CD4-positive, alpha-beta T cell treated with Interleukin-4 for 4 hours (primary cell): ENCODE data around the gene UBE2J1.
A peak's percentile ranks its signal among the peaks of the same experiment; 100 is the strongest.
"Not testable (repeated sequence)": the region's sequence is repeated elsewhere in the genome, so short reads cannot be mapped to it uniquely, and the experiment has no call there.

Experiments
- DNase-seq: peaks from one replicate; pipeline ENCODE4 v3.0.0-alpha.2; 2020

Gene UBE2J1

DNA sequence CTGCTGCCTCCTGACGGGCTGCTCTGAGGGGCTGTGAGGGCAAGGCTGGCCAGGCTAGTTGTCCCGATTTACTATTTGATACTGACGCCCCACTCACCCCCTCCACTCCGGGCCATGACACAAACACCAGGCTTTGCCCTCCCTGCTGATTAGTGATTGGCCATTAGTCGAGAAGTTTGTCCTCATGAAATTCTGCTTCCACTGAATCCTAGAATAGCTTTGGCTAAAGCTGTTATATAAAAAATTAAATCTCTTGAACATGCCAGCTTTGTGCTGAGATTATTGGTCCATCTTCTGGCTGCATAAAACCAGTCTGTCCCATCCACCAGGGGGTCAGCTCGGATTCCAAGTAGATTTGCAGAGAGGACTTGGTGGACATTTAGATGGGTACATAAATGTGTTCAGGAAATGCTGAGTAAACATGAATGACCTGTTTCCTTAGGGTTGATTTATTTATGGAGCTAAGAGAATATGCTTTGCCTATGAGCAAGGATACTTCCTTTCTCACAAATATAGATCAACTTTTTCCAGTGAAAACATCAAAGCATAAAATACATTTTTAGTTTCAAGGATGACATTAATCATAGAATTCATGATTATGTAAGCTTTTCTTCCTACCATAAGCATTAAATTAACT lies 37.2 kb downstream of the UBE2J1 start, which contains the start of gene GABRR2:
GABRR2 (minus strand) TSS at position 51 of the 637 bp plus-strand sequence. CDS start 134 bp downstream, outside the sequence.
- no peak for DNase-seq

DNA sequence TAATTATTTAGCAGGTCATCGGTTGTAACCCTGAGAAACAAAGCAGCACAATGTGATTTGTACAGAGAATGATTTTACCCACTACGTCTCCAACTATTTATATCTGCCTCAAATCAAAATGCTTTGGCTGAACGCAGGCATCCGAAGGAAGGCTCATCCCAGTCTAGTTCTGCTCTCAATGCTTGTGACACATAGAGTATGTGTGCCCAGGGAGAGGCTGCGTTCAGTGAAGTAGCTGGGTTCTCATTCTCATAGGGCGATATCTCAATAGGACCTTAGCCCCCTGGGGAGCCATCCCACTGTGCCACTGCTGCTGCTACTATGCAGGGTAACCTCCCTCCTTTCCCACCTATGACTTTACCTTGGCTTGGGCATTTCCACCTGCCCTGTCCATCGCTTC lies 37.8 kb downstream of the UBE2J1 start:
- no peak for DNase-seq

DNA sequence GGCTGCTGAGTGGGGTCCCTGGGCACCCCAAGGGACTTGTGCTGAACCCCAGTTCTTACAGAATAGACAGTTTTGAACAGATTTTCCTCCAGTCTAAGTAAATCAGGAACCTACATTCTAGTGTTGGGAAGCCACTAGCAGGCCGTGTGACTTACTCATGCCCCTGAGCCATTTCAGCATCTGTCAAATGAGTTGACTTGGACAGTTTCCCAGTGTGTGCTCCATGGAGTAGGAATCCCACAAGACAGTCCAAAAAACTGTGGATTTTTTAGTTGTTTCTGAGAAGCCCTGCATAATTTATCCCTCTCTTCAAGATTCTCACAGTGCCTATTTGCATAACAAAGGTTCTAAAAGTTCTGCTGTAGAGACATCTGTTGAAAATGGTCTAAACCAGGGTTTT lies 39.5 kb downstream of the UBE2J1 start:
- DNase-seq = no peak

DNA sequence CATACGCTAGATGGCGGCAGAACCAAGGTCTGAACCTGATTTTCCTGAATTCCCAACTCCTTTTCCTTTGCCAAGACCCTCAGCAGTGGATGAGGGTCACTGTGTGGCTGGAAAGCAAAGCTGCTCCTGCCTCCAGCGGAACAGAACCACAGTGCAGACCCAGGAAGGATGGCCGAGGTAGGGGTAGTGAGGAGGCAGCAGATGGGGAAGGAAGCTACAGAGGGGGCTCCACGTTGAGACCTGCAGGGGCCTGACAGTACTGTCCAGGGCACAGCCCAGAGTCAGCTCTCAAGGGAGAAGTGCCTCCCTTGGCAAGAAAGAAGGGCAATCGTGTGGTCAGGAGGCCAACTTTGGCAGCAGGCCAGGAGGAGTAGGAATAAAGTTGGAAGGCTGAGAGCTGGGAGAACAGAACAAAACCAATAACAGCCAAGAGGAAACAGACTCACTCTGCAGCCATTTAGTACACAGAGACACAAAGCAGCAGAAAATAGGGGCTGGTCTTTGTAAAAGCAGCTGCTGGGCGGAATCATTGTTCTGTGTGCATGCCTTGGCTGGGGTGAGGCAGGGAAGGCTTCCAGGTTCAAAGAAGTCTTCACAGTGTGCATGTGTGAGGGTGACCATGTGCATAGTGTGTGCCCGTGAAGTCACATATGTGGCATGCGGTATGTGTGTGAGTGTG lies 40.5 kb downstream of the UBE2J1 start:
- DNase-seq = no peak

DNA sequence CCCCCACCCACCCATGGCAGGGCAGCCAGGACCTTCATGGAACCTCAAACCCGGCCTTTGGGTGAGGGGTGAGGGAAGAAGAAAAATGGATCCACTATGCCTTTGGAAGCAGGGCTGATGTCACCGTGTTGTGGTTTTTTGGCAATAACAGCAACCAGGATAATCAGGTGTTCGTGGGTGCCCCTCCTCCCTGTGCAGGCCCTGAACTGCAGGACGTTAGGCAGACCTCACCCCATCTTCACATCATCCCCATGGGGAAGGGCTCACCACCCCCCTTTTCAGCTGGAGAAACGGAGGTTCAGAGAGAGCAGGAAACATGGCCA lies 41.0 kb downstream of the UBE2J1 start:
- no peak for DNase-seq

DNA sequence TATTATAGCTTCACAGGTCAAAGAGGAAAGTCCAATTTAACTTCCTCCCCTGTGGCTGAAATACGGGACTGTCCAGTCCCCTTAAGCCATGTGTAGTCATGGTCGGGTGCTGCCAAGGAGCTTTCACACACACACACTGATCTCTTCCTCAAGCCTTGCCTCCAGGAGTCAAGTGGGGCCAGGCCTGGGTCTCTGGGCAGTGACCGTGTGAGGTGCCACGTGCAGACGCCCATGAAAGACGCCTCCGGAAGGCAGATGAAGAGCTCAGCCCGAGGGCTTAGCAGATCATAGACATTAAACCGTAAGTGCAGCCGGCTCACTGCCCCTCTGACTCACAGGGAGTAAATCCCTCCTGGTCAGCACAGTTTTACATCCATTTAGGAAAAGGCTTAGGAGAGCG lies 41.6 kb downstream of the UBE2J1 start:
- DNase-seq = no peak

DNA sequence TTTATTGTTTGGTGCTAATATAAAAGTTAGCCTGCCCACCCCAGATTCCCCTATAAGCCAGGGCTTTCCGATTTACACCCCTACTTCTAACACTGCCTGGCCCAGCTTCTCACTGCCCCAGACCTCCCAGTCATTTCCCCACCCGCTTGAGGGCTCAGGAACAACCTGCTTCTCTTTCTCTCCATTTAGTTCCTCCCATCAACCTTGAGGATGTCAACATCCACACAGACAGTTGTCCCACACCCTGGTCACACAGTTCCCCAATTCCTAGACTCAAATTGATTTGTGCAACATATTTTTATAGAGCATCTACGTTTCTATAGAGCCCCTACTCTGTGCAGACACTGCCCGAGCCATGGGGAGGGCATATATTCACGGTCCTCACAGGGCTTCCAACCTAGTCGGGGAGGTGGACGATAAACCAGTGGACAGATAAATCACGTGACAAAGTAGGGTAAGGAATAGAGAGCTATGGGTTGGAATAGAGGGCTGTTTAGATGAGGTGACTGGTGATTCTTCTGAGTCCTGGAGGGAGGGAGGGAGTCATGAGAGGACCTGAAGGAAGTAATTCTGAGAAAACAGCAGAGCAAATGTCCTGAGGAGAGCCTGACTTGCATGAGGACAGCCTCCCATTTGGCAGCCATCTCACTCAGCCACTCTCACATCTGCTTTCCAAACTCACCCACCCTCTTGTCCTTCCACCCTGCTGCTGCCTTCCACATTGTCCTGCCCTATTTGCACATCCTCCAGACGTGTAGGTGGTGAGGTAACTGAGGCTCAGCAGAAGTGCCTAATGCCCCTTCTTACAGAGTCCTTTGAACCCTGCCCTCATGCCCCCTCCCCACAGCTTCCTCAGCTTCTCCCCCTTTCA lies 43.8 kb downstream of the UBE2J1 start:
- DNase-seq = no peak

DNA sequence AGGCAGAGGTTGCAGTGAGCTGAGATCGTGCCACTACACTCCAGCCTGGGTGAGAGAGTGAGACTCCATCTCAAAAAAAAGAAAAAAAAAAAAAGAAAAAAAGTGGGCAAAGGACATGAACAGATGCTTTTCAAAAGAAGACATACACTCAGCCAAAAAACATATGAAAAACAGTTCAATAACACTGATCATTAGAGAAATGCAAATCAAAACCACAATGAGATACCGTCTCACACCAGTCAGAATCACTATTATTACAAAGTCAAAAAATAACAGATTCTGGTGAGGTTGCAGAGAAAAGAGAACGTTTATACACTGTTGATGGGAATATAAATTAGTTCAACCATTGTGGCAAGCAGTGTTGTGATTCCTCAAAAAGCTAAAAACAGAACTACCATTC lies 48.0 kb downstream of the UBE2J1 start:
- DNase-seq = not testable (repeated sequence)

DNA sequence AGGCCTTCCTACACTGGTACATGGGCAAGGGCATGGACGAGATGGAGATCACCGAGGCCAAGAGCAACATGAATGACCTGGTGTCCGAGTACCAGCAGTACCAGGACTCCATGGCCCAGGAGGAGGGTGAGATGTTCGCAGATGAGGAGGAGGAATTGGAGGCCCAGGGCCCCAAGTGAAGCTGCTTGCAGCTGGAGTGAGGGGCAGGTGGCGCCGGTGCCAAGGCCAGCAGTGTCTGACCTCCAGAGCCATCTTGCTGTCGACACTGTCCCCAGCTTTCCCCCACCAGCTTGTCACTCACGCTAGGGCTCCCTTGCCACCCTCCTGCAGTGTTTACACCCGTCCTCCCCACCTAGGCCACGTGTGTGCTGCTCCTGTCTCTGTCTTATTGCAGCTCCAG lies 49.6 kb downstream of the UBE2J1 start:
- DNase-seq = no peak

DNA sequence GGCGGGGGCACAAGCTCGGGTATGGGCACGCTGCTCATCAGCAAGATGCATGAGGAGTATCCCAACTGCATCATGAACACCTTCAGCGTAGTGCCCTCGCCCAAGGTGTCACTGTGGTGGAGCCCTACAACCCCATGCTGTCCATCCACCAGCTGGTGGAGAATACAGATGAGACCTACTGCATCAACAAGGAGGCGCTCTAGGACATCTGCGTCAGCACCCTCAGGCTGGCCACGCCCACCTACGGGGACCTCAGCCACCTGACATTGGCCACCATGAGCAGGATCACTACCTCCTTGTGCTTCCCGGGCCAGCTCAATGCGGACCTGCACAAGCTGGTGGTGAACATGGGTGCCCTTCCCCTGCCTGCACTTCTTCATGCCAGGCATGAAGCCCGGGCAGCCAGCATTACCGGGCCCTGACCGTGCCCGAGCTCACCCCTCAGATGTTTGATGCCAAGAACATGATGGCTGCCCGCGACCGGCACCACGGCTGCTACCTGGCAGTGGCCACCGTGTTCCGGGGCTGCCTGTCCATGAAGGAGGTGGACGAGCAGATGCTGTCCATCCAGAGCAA lies 50.2 kb downstream of the UBE2J1 start:
- no peak for DNase-seq

DNA sequence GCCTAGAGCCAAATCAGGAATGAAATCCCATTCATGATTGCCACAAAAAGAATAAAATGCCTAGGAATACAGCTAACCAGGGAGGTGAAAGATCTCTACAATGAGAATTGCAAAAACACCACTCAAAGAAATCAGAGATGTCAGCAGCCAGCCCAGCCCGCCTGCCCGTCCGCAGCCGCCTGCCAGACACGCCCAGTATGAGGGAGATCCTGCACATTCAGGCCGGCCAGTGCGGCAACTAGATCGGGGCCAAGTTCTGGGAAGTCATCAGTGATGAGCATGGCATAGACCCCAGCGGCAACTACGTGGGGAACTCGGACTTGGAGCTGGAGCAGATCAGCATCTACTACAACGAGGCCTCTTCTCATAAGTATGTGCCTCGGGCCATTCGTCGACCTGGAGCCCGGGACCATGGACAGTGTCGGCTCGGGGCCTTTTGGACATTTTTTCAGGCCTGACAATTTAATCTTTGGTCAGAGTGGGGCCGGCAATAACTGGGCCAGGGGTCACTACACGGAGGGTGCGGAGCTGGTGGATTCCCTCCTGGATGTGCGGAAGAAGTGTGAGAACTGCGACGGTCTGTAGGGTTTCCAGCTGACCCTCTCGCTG lies 50.8 kb downstream of the UBE2J1 start:
- DNase-seq = no peak

DNA sequence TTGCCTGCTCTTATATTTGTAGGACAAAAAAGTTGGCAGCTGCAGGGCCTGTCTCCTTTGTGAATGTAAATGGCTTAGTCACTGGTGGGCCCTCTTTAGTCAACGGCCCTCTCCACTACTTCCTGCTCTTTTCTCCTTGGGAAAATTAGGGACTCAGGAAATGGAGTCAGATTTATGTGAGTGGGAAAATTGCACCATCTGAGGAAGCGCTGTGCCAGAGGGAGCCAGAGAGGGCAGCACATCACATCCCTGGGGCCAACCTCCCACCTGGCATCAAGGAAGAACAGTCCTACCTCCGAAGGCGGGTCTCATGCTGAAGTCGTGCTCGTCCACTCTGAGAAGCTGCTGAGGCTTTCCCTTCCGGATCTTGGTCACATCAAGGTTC lies 53.1 kb downstream of the UBE2J1 start:
- DNase-seq = no peak

DNA sequence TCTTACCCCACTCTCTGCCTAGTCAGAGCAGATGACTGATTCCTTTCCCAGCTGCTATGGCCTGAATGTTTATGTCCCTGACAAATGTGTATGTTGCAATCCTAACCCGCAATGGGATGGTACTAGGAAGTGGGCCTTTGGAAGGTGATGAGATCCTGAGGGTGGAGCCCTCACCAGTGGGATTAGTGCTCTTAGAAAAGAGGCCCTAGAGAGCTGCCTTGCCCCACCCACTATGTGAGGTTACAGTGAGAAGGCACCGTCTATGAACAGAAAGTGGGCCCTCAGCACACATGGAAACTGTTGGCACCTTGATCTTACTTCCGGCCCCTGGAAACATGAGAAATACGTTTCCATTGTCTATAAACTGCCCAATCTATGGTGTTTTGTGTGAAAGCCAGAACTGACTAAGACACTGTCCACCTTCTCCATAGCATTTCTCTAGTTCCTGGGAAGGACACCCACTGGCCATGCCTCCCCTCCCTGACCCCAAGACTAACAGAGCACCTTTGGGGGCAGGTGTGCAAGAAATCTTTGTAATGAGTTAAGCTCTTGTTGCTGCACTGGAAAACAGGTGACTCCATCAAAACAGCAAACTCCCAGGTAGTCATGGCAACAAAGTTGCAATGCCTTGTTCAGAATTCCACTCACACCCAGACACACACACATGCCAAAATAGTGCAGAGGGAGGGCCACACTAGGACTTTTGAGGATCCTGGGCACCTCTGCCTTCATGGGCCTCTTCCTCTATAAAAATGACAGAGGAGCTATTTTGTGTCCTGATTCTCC lies 53.6 kb downstream of the UBE2J1 start:
- peak; percentile 51 for DNase-seq

DNA sequence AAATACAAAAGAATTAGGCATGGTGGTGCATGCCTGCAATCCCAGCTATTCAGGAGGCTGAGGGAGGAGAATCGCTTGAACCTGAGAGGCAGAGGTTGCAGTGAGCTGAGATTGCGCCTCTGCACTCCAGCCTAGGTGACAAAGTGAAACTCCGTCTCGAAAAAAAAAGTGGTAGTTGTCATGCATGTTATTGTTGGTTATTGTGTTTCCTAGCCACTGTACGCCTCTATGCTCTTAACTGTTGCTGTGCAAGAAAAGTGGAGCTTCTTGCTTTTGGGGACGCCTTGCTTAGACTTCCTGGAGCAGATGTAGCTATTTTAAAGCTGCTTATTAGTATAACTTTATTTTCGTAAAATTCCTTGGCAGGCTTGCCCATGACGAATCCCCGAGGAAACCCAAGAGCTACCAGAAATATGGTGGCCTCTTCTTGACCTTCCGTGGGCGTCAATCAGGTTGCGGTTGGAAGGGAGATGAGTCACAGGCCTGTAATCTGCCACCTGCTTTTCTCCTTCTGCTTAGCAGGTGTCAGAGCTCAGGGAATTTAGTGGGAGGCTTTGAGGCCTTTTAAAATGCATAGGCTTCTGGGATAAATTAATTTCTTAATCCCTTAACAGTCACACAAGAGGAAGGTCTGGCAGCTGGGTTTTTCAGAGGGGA lies 54.7 kb downstream of the UBE2J1 start:
- peak; percentile 70 for DNase-seq

DNA sequence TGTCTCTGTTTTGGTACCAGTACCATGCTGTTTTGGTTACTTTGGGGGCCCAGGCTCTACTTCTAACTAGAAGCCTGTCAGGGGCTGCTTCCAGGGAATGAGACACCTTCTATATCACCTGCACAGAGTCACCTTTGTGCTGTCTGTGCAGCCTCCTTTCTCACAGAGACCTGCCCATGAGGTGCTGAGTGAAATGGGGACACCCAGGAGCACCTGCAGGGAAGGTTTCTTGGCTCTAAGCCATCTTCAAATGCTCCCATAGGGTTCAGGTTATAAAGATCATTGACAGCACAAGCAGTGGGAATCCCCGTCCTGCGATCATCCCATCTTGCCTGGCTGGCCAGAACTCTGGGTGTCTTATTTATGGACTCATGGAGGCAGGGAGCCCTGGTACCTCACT lies 56.5 kb downstream of the UBE2J1 start:
- no peak for DNase-seq

DNA sequence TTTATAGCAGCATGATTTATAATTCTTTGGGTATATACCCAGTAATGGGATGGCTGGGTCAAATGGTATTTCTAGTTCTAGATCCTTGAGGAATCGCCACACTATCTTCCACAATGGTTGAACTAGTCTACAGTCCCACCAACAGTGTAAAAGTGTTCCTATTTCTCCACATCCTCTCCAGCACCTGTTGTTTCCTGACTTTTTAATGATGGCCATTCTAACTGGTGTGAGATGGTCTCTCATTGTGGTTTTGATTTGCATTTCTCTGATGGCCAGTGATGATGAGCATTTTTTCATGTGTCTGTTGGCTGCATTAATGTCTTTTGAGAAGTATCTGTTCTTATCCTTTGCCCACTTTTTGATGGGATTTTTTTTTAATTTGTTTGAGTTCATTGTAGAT lies 57.4 kb downstream of the UBE2J1 start:
- DNase-seq = not testable (repeated sequence)

DNA sequence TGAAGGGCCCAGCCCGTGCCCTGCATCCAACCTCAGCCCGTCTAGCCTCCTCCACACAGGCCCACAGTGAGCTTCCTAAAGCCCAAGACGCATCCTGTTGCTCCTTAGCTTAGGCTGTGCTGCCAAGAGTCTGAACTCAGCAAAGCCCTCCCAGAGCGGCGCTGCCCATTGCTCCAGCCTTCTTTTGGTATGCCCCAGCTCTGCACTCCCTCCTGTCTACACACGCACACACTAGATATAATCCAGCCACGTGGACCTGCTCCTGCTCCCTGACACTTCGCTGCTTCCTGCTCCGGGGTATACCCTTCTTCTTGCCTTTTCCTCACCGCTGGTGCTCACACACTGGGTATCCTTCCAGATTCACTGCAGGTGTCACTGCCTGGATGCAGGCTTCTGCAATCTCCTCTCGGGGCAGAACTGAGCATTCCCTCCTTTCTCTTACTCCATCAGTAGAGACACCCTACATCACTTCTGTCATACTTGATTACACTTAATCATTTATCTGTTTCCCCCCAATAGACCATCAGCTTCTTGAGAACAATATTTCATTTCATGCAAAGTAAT lies 61.2 kb downstream of the UBE2J1 start:
- no peak for DNase-seq

DNA sequence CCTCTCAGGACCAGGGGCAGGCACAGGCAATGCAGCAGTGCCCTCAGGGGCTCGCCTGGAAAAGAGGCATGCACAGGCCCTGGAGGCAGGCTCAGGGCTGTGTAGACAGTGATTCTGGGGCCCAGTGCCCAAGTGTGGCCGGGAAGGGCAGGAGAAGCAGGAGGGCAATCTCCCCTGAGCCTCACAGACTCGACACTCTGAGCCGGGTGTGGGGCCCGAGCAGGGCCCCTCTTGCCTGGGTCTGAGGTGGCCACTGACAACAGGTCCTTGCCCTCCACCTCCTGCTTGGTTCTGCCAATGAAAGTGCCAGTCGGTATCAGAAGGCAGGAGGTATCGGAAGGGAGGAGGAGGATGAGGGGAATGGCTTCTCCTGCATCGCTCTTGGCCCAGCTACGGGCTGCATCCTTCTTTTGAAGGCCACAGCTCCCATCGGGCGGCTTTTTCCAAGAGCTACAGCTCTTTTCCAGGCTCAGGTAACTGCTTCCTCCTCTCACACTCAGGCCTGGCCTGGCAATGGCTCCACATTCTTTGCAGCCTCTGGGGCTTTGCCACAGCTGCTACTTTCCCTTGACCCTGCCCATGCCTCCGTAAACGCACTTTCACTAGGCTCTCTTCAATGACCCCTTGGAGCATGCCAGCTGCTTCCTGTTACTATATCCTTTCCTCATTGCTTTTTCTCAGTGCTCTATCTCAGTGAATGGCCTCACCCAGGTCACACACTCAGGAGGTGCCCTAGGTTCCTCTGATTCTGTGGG lies 61.9 kb downstream of the UBE2J1 start:
- no peak for DNase-seq

DNA sequence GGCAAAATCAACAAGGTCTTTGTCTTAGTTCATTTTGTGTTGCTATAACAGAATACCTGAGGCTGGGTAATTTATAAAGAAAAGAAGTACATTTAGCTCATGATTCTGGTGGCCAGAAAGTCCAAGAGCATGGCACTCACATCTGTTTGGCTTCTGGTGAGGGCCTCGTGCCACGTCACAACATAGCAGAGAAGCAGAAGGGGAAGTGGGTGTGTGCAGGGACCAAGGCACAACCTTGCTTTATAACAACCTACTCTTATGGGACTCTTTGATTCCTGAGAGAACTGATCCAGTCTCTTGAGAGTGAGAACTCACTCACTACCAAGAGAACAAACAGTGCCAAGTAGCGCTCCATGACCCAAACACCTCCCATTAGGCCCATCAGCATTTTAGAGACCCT lies 62.8 kb downstream of the UBE2J1 start:
- no peak for DNase-seq

DNA sequence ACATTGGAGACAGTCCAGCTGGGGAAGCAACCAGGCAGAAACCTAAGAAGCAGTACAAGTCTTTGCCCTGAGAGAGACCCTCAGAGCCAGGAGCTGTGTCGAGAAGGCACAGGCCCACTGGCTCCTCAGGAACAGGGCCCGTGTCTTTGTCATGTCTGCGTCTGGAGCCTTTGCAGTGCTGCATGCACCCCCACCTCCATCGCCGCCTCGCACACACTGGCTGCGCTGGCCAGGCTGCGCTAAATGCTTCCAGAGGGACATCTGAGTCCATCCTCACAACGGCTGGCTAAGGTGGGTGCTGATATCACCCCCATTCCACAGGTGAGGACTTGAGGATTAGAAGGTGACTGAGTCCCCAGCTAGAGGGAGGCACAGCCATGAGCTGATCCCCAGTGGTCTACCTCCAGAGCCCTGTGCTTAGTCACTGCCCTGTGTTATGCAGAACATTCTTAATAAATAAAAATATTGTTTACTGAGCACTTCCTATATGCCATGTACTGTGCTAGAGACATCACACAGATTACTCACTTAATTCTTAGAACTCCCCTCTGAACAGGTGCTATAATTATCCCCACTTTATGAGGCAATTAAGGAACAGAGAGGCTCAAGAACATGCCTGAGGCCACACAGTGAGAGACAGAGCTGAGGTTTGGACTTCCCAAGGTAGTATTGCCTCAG lies 65.0 kb downstream of the UBE2J1 start:
- no peak for DNase-seq
